ENCODE results near the gene NECAB3. TPM values are rescaled to one million over a fixed set of nuclear protein-coding genes. Genes with fewer than 3 reads are reported as not detected.
A peak's percentile ranks its signal among the peaks of the same experiment; 100 is the strongest.

NECAB3 gene
- total RNA-seq, 2 experiments from 2014 or later = 62.4 to 79.4 TPM

DNA sequence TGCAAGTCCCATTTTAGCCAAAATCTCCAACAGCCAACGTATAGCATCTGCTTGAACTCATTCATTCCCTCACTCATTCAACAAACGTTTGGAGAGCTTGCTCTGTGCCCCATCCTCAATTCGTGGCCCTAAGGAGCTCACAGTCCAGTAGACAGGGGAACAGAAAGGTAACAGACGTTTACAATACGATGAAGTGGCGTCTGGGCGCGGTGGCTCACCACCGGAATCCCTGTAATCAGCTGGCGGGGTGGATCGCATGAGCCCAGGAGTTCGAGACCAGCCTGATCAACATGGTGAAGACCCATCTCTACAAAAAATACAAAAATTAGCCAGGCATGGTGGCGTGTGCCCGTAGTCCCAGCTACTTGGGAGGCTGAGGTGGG lies 12.7 kb upstream of the NECAB3 start:
- TF ChIP-seq EZH2phosphoT487 (IDR thresholded peaks at IDR 0.05; ENCODE audit: borderline replicate concordance, low read depth, low read length) (no peak), CTCF (conservative IDR thresholded peaks at IDR 0.05; ENCODE audit: low read length) (no peak)
- TSS peak; percentile 67 for BruUV-seq (replicated peaks)
- Histone ChIP-seq H4K20me1 (ENCODE audit: insufficient read depth, low read length) (peaks cover 14% of the 10 kb centered on the region), H3K79me2 (ENCODE audit: insufficient read depth, low read depth, low read length) (peaks cover 33% of the 10 kb centered on the region), H2AFZ (ENCODE audit: low read length) (peak overlapping the region; percentile 54; the same call in 1 of the 2 replicates), H3K4me2 (ENCODE audit: low read length) (peak overlapping the region; percentile 64), H3K9me2 (ENCODE audit: insufficient read depth, low read length) (no peaks in the 10 kb centered on the region), H3K27ac (ENCODE audit: low read depth, low read length, poor library complexity, severe bottlenecking) (peak overlapping the region; percentile 24), H3K4me3 (ENCODE audit: low read depth, low read length, poor library complexity, severe bottlenecking) (peak overlapping the region; percentile 41), H3K36me3 (ENCODE audit: insufficient read depth, low read length) (peaks cover 32% of the 10 kb centered on the region), H3K9me3 (ENCODE audit: low read length) (no peaks in the 10 kb centered on the region), H3K4me1 (ENCODE audit: insufficient read depth, low read length, poor library complexity, severe bottlenecking) (peaks cover 64% of the 10 kb centered on the region)
- ChIA-PET POLR2A (interaction anchor here (0.6 to 1.3 kb wide), 3 partner anchors 22 to 285 kb away, joined by 3 read pairs; partner anchors contain the start of genes CDK5RAP1 and PXMP4), CTCF (ENCODE audit: unreplicated experiment) (no interaction called here)
- intact Hi-C loops (cut with micrococcal nuclease; ENCODE audit: unreplicated experiment) = loop anchor here (1.0 to 10.0 kb wide), 5 partner anchors 44 to 1928 kb away; partner anchors contain the start of genes EIF2S2, SPAG4 and ZNF341
- DNase-seq (ENCODE audit: low spot score) = no peak

DNA sequence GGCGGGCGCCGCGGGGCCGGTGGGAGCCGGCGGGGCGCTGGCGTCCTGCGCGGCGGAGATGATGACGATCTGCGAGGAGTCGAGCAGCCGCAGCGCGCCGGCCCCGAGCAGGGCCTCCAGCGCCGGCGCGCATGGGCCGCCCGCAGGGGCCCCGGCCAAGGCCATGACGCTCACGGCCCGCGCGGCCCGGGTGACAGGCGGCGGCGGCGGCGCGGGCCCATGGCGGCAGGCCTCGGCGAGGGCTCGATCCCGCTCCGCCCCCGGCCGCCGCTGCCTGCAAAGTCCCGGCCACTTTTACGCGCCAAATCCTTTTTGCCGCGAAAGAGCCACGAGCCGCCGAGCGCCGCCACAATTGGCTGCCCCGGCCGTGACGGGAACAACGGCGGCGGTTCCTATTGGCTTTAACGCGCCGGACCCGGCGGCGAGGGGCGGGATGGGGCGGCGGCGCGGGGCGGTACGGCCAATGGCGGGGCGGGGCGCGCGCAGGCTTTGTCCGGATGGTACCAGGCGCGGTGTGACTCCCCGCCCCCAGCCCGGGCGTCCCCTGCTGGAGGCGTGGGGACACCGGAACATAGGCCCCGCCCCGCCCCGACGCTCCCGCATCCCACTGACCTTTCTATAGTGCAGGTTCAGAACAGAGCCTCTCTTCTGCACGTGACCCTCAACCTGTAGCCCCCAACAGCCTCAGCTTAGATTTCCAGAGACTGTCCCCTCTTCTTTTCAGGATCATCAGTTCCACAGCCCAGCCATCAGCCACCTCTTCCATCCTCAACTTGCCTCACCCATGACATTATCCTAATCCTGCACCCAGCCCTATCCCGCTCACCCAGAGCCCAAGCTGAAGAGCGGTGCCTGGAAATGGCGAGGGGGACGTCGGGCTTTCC lies 12.1 kb upstream of the NECAB3 start, which contains the start of gene E2F1:
Gene E2F1 (minus strand): TSS at position 286 of the 884 bp plus-strand sequence. CDS start 121 bp downstream, at position 165.
- no TSS peak for BruUV-seq (replicated peaks)
- Histone ChIP-seq H3K9me2 (ENCODE audit: insufficient read depth, low read length) (no peaks in the 10 kb centered on the region), H3K4me1 (ENCODE audit: insufficient read depth, low read length, poor library complexity, severe bottlenecking) (peaks cover 71% of the 10 kb centered on the region), H3K9me3 (ENCODE audit: low read length) (no peaks in the 10 kb centered on the region), H2AFZ (ENCODE audit: low read length) (peak within 1 kb of the TSS; percentile 54; the same call in 1 of the 2 replicates), H3K4me3 (ENCODE audit: low read depth, low read length, poor library complexity, severe bottlenecking) (peak within 1 kb of the TSS; percentile 90), H3K79me2 (ENCODE audit: insufficient read depth, low read depth, low read length) (peaks cover 39% of the 10 kb centered on the region), H3K27ac (ENCODE audit: low read depth, low read length, poor library complexity, severe bottlenecking) (peak within 1 kb of the TSS; percentile 94), H3K36me3 (ENCODE audit: insufficient read depth, low read length) (peaks cover 36% of the 10 kb centered on the region), H4K20me1 (ENCODE audit: insufficient read depth, low read length) (peaks cover 14% of the 10 kb centered on the region), H3K4me2 (ENCODE audit: low read length) (peak within 1 kb of the TSS; percentile 97)
- intact Hi-C loops (cut with micrococcal nuclease; ENCODE audit: unreplicated experiment) = loop anchor here (1.0 to 10.0 kb wide), 5 partner anchors 45 to 1928 kb away; partner anchors contain the start of genes EIF2S2, SPAG4 and ZNF341
- ChIA-PET POLR2A (interaction anchor here (0.6 to 1.5 kb wide), 6 partner anchors 14 to 285 kb away, joined by 3 to 6 read pairs (median 3); partner anchors contain the start of genes CDK5RAP1 and PXMP4), CTCF (ENCODE audit: unreplicated experiment) (interaction anchor here (1.0 kb wide), 1 partner anchor 242 kb away, joined by 9 read pairs; no protein-coding TSS in a partner anchor)
- peak; percentile 97 for DNase-seq (ENCODE audit: low spot score)
- 0 out of 2 replicates have a peak, but pooled peaks have one; percentile 50 for TF ChIP-seq CTCF (conservative IDR thresholded peaks at IDR 0.05; ENCODE audit: low read length)
- no peak for TF ChIP-seq EZH2phosphoT487 (IDR thresholded peaks at IDR 0.05; ENCODE audit: borderline replicate concordance, low read depth, low read length)
